Measurements from ENCODE around the gene AGAP1. TPM values are rescaled to one million over a fixed set of nuclear protein-coding genes. Genes with fewer than 3 reads are reported as not detected.

AGAP1 gene
- total RNA-seq, 1 donor from 2014 or later: 23.5 TPM

GRCh38 chr2:236113425-236113824, 619.6 kb downstream of the AGAP1 start:
- DNase-seq (ENCODE audit: missing footprints) (no peak), ATAC-seq (no peak)
- intact Hi-C loops (cut with DNase I): no loop called here

- DNase-seq (ENCODE audit: missing footprints) (no peak), ATAC-seq (no peak)
- intact Hi-C loops (cut with DNase I): no loop called here
Observed at GRCh38 chr2:236113948-236114347, 620.1 kb downstream of the AGAP1 start.

- intact Hi-C loops (cut with DNase I): no loop called here
- no peak for DNase-seq (ENCODE audit: missing footprints)
- no peak for ATAC-seq
Observed at GRCh38 chr2:236114959-236115358, 621.1 kb downstream of the AGAP1 start.

GRCh38 chr2:236117401-236117800, 623.6 kb downstream of the AGAP1 start:
- intact Hi-C loops (cut with DNase I): no loop called here
- ATAC-seq (no peak), DNase-seq (ENCODE audit: missing footprints) (no peak)

- ATAC-seq (no peak), DNase-seq (ENCODE audit: missing footprints) (no peak)
- intact Hi-C loops (cut with DNase I): no loop called here
Observed at GRCh38 chr2:236117861-236118269, 624.0 kb downstream of the AGAP1 start.

- DNase-seq (ENCODE audit: missing footprints) (no peak), ATAC-seq (no peak)
- intact Hi-C loops (cut with DNase I): no loop called here
Observed at GRCh38 chr2:236119003-236119402, 625.2 kb downstream of the AGAP1 start.

GRCh38 chr2:236119476-236119875, 625.6 kb downstream of the AGAP1 start:
- DNase-seq (ENCODE audit: missing footprints) (no peak), ATAC-seq (no peak)
- intact Hi-C loops (cut with DNase I): no loop called here

- ATAC-seq: no peak
- intact Hi-C loops (cut with DNase I): no loop called here
- no peak for DNase-seq (ENCODE audit: missing footprints)
Observed at GRCh38 chr2:236120141-236120601, 626.3 kb downstream of the AGAP1 start.

GRCh38 chr2:236120829-236121228, 627.0 kb downstream of the AGAP1 start:
- intact Hi-C loops (cut with DNase I): no loop called here
- DNase-seq (ENCODE audit: missing footprints) (no peak), ATAC-seq (no peak)

- intact Hi-C loops (cut with DNase I): no loop called here
- ATAC-seq (no peak), DNase-seq (ENCODE audit: missing footprints) (no peak)
Observed at GRCh38 chr2:236121546-236121945, 627.7 kb downstream of the AGAP1 start.

GRCh38 chr2:236122236-236122635, 628.4 kb downstream of the AGAP1 start:
- no peak for ATAC-seq
- no peak for DNase-seq (ENCODE audit: missing footprints)
- intact Hi-C loops (cut with DNase I): no loop called here

- intact Hi-C loops (cut with DNase I): no loop called here
Observed at GRCh38 chr2:236123716-236124115, 629.9 kb downstream of the AGAP1 start.

GRCh38 chr2:236124182-236124893, 630.5 kb downstream of the AGAP1 start:
- ATAC-seq: no peak
- no peak for DNase-seq (ENCODE audit: missing footprints)
- intact Hi-C loops (cut with DNase I): no loop called here

More at GRCh38 chr2:236123716-236124115, 629.9 kb downstream of the AGAP1 start:
- ATAC-seq: no peak
- no peak for DNase-seq (ENCODE audit: missing footprints)

- no peak for DNase-seq (ENCODE audit: missing footprints)
- ATAC-seq: no peak
- intact Hi-C loops (cut with DNase I): no loop called here
Observed at GRCh38 chr2:236125541-236125940, 631.7 kb downstream of the AGAP1 start.

- intact Hi-C loops (cut with DNase I): no loop called here
- ATAC-seq (no peak), DNase-seq (ENCODE audit: missing footprints) (no peak)
Observed at GRCh38 chr2:236127010-236127409, 633.2 kb downstream of the AGAP1 start.

- intact Hi-C loops (cut with DNase I): no loop called here
- no peak for ATAC-seq
Observed at GRCh38 chr2:236128321-236128720, 634.5 kb downstream of the AGAP1 start.

GRCh38 chr2:236129935-236130334, 636.1 kb downstream of the AGAP1 start:
- no peak for DNase-seq (ENCODE audit: missing footprints)
- intact Hi-C loops (cut with DNase I): no loop called here
- ATAC-seq: no peak

More at GRCh38 chr2:236128321-236128720, 634.5 kb downstream of the AGAP1 start:
- no peak for DNase-seq (ENCODE audit: missing footprints)

GRCh38 chr2:236130349-236130998, 636.6 kb downstream of the AGAP1 start:
- no peak for DNase-seq (ENCODE audit: missing footprints)
- intact Hi-C loops (cut with DNase I): no loop called here
- ATAC-seq: no peak

- DNase-seq (ENCODE audit: missing footprints) (no peak), ATAC-seq (no peak)
Observed at GRCh38 chr2:236131073-236131692, 637.3 kb downstream of the AGAP1 start.

GRCh38 chr2:236133410-236134012, 639.7 kb downstream of the AGAP1 start:
- ATAC-seq (no peak), DNase-seq (ENCODE audit: missing footprints) (no peak)
- intact Hi-C loops (cut with DNase I): no loop called here

More at GRCh38 chr2:236131073-236131692, 637.3 kb downstream of the AGAP1 start:
- intact Hi-C loops (cut with DNase I): no loop called here

Data from Right ventricle myocardium inferior (tissue), 1 donor.